Mammary epithelial cell (primary cell): Measurements from ENCODE around the gene RPH3AL.

Experiments used
- CTCF ChIP-seq, 2 donors: IDR thresholded peaks in 1 of 2; conservative IDR thresholded peaks in 1 of 2; 2 replicates each; pipeline ENCODE4 v1.5.1; 2011 to 2012; ENCODE audit warnings: inconsistent platforms in 2 of 2, low read length in 2 of 2, mild to moderate bottlenecking in 2 of 2, control low read depth in 1 of 2, low read depth in 1 of 2; ENCODE audit not compliant: insufficient read depth in 1 of 2; ENCODE audit errors: extremely low read depth in 1 of 2
- EZH2 ChIP-seq: IDR thresholded peaks from 2 replicates; pipeline ENCODE4 v1.6.1; 2012; ENCODE audit warnings: low read length, inconsistent platforms, borderline replicate concordance

- TF ChIP-seq CTCF (conservative IDR thresholded peaks at IDR 0.05 in 1 of 2, IDR thresholded peaks at IDR 0.05 in 1 of 2; ENCODE audit: extremely low read depth in 1 of 2, insufficient read depth in 1 of 2, low read depth in 1 of 2, low read length in 2 of 2) (no peak), EZH2 (no peak)
Measured at GRCh38 chr17:282912-283882, 69.4 kb downstream of the RPH3AL start.
